CD14-positive monocyte (primary cell): ENCODE results near the gene FXYD4. TPM values are rescaled to one million over a fixed set of nuclear protein-coding genes. Genes with fewer than 3 reads are reported as not detected.
A peak's percentile ranks its signal among the peaks of the same experiment; 100 is the strongest.
"Not testable (repeated sequence)": the region's sequence is repeated elsewhere in the genome, so short reads cannot be mapped to it uniquely, and the experiment has no call there.

Experiments
- DNase-seq, 3 donors: peaks; one replicate each; pipeline ENCODE4 v3.0.0-alpha.2; 2011 to 2022
- H2AFZ ChIP-seq: 2 replicates; pipeline ENCODE4 v1.6.0; 2012; ENCODE audit warnings: mild to moderate bottlenecking, low read depth, low read length, inconsistent platforms; ENCODE audit not compliant: insufficient read depth, poor library complexity, severe bottlenecking
- H3K27ac ChIP-seq, 2 donors: 1 replicate in 1 of 2; 2 replicates in 1 of 2; pipeline ENCODE4 v1.5.1; 2012 to 2013; ENCODE audit warnings: low read length in 2 of 2, control low read depth in 1 of 2, inconsistent platforms in 1 of 2, low read depth in 1 of 2, mild to moderate bottlenecking in 1 of 2
- H3K27me3 ChIP-seq, 2 donors: one replicate each; pipeline versions ENCODE4 v1.6.0 to v1.6.1; 2011 to 2013; ENCODE audit warnings: low read length in 2 of 2; ENCODE audit not compliant: control insufficient read depth in 2 of 2, insufficient read depth in 2 of 2
- H3K36me3 ChIP-seq, 2 donors: replicated peaks in 1 of 2; 1 replicate in 1 of 2; 2 replicates in 1 of 2; pipeline versions ENCODE4 v1.5.1 to v1.6.1; 2012 to 2013; ENCODE audit warnings: low read length in 2 of 2, control low read depth in 1 of 2, inconsistent platforms in 1 of 2, mild to moderate bottlenecking in 1 of 2; ENCODE audit not compliant: insufficient read depth in 2 of 2, control insufficient read depth in 1 of 2
- H3K4me1 ChIP-seq, 2 donors: 1 replicate in 1 of 2; 2 replicates in 1 of 2; pipeline versions ENCODE4 v1.5.1 to v1.6.1; 2012 to 2013; ENCODE audit warnings: low read length in 2 of 2, control low read depth in 1 of 2, inconsistent platforms in 1 of 2, mild to moderate bottlenecking in 1 of 2, moderate library complexity in 1 of 2; ENCODE audit not compliant: insufficient read depth in 2 of 2, control insufficient read depth in 1 of 2
- H3K4me2 ChIP-seq: replicated peaks from 2 replicates; pipeline ENCODE3; 2012; ENCODE audit warnings: low read length, moderate library complexity, mild to moderate bottlenecking; ENCODE audit not compliant: poor library complexity, severe bottlenecking; ENCODE audit errors: extremely low read depth
- H3K4me3 ChIP-seq, 3 experiments: fragments of 200-600 bp in 1 of 3; sonication (generic) in 1 of 3; replicated peaks in 1 of 3; 1 replicate in 2 of 3; 2 replicates in 1 of 3; pipeline ENCODE4 v1.5.1; 2011 to 2013; ENCODE audit warnings: low read length in 3 of 3, mild to moderate bottlenecking in 3 of 3, control low read depth in 2 of 3, low read depth in 2 of 3, inconsistent platforms in 1 of 3, moderate library complexity in 1 of 3
- H3K79me2 ChIP-seq: 2 replicates; pipeline ENCODE4 v1.6.0; 2012; ENCODE audit warnings: mild to moderate bottlenecking, control low read depth, inconsistent platforms, low read length, moderate library complexity; ENCODE audit not compliant: insufficient read depth
- H3K9ac ChIP-seq: 2 replicates; pipeline ENCODE4 v1.6.0; 2017; ENCODE audit warnings: low read length, mild to moderate bottlenecking; ENCODE audit not compliant: insufficient read depth, poor library complexity, severe bottlenecking
- H3K9me3 ChIP-seq, 2 donors: replicated peaks in 1 of 2; 1 replicate in 1 of 2; 2 replicates in 1 of 2; pipeline versions ENCODE4 v1.5.1 to v1.6.1; 2012 to 2013; ENCODE audit warnings: low read length in 2 of 2, control low read depth in 1 of 2; ENCODE audit not compliant: control insufficient read depth in 1 of 2, insufficient read depth in 1 of 2
- H4K20me1 ChIP-seq: 2 replicates; pipeline ENCODE4 v1.6.0; 2012; ENCODE audit warnings: mild to moderate bottlenecking, low read length, control low read depth, moderate library complexity; ENCODE audit not compliant: insufficient read depth
- H3K27ac Mint-ChIP-seq, 7 donors: one replicate each; pipeline ENCODE4 v1.8.0; 2020; ENCODE audit warnings: mild to moderate bottlenecking in 7 of 7, mixed read lengths in 7 of 7, moderate library complexity in 6 of 7, inconsistent platforms in 2 of 7
- H3K27me3 Mint-ChIP-seq, 3 donors: one replicate each; pipeline ENCODE4 v1.8.0; 2021 to 2022; ENCODE audit warnings: low read depth in 3 of 3, mild to moderate bottlenecking in 3 of 3, mixed read lengths in 3 of 3, moderate library complexity in 3 of 3, inconsistent platforms in 1 of 3
- H3K36me3 Mint-ChIP-seq, 2 donors: one replicate each; pipeline ENCODE4 v1.8.0; 2020; ENCODE audit warnings: mixed read lengths in 2 of 2, inconsistent platforms in 1 of 2, mild to moderate bottlenecking in 1 of 2
- H3K4me1 Mint-ChIP-seq: one replicate; pipeline ENCODE4 v1.8.0; 2020; ENCODE audit warnings: mild to moderate bottlenecking, mixed read lengths
- H3K4me3 Mint-ChIP-seq, 2 donors: one replicate each; pipeline ENCODE4 v1.8.0; 2020; ENCODE audit warnings: mild to moderate bottlenecking in 2 of 2, mixed read lengths in 2 of 2, moderate library complexity in 1 of 2
- H3K9me3 Mint-ChIP-seq, 7 donors: one replicate each; pipeline ENCODE4 v1.8.0; 2020 to 2022; ENCODE audit warnings: mixed read lengths in 7 of 7, mild to moderate bottlenecking in 6 of 7, moderate library complexity in 6 of 7, inconsistent platforms in 2 of 7
- WGBS: methylation state at CpG from one replicate; pipeline ENCODE4 v1.1.5; 2013; ENCODE audit warnings: missing lambda C conversion rate; ENCODE audit not compliant: insufficient coverage; 5-methylcytosine and 5-hydroxymethylcytosine counted together
- intact Hi-C, 2 donors: fragments of 100-400 bp; cut with micrococcal nuclease; formaldehyde crosslinking; loops; one replicate each; pipeline versions ENCODE4 v1.15.0 to v1.15.1; 2023
- polyA plus RNA-seq, 3 donors: library from polyadenylated mRNA; depleted of rRNA in 1 of 3; unstranded in 2 of 3; stranded (reverse) in 1 of 3; fragments of 300-500 nt in 2 of 3; fragments of >200 nt in 1 of 3; fragmentation: Illumina TruSeq in 2 of 3; gene quantifications; 1 replicate in 2 of 3; 2 replicates in 1 of 3; pipeline ENCODE4 v1.2.3, GENCODE V29; 2012 to 2021
- TF ChIP-seq, protein P1 (sequence below): fragments of 200-600 bp; IDR thresholded peaks from one replicate; pipeline ENCODE4 v1.8.0; 2022; ENCODE audit warnings: antibody characterized with exemption, mild to moderate bottlenecking

The FXYD4 gene
- polyA plus RNA-seq, 3 donors, result 0.16 TPM; not detected in 2

GRCh38 chr10:43330824-43331127 lies 40.7 kb upstream of the FXYD4 start:
- H4K20me1 ChIP-seq, H3K36me3 ChIP-seq, intact Hi-C loops, H3K9me3 ChIP-seq, H3K4me3 ChIP-seq, DNase-seq, H2AFZ ChIP-seq, H3K27me3 ChIP-seq, H3K36me3 Mint-ChIP-seq, H3K9me3 Mint-ChIP-seq, H3K9ac ChIP-seq, H3K27ac Mint-ChIP-seq, H3K27me3 Mint-ChIP-seq, H3K27ac ChIP-seq, H3K4me3 Mint-ChIP-seq, H3K4me2 ChIP-seq, H3K79me2 ChIP-seq: not testable (repeated sequence)
- peaks cover 29 to 36% of the 10 kb centered on the region in 2 donors for H3K4me1 ChIP-seq
- WGBS, result 30% methylated on average over 2 of the region's 4 CpGs
- H3K4me1 Mint-ChIP-seq, result peaks cover 38% of the 10 kb centered on the region

- Histone ChIP-seq H3K4me3 (no peak overlapping the region), H3K36me3 (no peaks in the 10 kb centered on the region), H4K20me1 (no peaks in the 10 kb centered on the region), H2AFZ (no peak overlapping the region), H3K4me2 (no peak overlapping the region), H3K27me3 (no peaks in the 10 kb centered on the region), H3K27ac (no peak overlapping the region), H3K79me2 (no peaks in the 10 kb centered on the region), H3K4me1 (peaks cover 23 to 41% of the 10 kb centered on the region in 2 donors), H3K9ac (no peak overlapping the region), H3K9me3 (no peaks in the 10 kb centered on the region)
- intact Hi-C loops, result no loop called here
- peaks cover 0 to 2% (median 0%) of the 10 kb centered on the region in 3 donors for H3K27me3 Mint-ChIP-seq
- 100% methylated on average over 1 of the region's 3 CpGs for WGBS
- H3K4me1 Mint-ChIP-seq, result peaks cover 46% of the 10 kb centered on the region
- TF ChIP-seq, protein P1, sequence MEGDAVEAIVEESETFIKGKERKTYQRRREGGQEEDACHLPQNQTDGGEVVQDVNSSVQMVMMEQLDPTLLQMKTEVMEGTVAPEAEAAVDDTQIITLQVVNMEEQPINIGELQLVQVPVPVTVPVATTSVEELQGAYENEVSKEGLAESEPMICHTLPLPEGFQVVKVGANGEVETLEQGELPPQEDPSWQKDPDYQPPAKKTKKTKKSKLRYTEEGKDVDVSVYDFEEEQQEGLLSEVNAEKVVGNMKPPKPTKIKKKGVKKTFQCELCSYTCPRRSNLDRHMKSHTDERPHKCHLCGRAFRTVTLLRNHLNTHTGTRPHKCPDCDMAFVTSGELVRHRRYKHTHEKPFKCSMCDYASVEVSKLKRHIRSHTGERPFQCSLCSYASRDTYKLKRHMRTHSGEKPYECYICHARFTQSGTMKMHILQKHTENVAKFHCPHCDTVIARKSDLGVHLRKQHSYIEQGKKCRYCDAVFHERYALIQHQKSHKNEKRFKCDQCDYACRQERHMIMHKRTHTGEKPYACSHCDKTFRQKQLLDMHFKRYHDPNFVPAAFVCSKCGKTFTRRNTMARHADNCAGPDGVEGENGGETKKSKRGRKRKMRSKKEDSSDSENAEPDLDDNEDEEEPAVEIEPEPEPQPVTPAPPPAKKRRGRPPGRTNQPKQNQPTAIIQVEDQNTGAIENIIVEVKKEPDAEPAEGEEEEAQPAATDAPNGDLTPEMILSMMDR, result no peak
- H3K4me3 Mint-ChIP-seq, result no peak overlapping the region
- no peak for DNase-seq
- peak overlapping the region in 1 of 7 donors; percentile 25 for H3K27ac Mint-ChIP-seq
- peaks cover 0 to 7% (median 0%) of the 10 kb centered on the region in 7 donors for H3K9me3 Mint-ChIP-seq
- no peaks in the 10 kb centered on the region for H3K36me3 Mint-ChIP-seq
These were observed 37.8 kb upstream of the FXYD4 start for GRCh38 chr10:43333653-43334052.
